Activated naive CD4-positive, alpha-beta T cell treated with anti-CD3 and anti-CD28 coated beads, Interleukin-2, amount 50 U/mL, for 16 hours (primary cell): ENCODE results near the gene EPB41L2.
"Not testable (repeated sequence)": the region's sequence is repeated elsewhere in the genome, so short reads cannot be mapped to it uniquely, and the experiment has no call there.

Experiments used
- DNase-seq: peaks from one replicate; pipeline ENCODE4 v3.0.0-alpha.2; 2020

The EPB41L2 gene

GRCh38 chr6:131001945-131002660 lies 60.9 kb downstream of the EPB41L2 start:
- DNase-seq: no peak

GRCh38 chr6:131001111-131001736 lies 61.8 kb downstream of the EPB41L2 start:
- DNase-seq: no peak

DNA sequence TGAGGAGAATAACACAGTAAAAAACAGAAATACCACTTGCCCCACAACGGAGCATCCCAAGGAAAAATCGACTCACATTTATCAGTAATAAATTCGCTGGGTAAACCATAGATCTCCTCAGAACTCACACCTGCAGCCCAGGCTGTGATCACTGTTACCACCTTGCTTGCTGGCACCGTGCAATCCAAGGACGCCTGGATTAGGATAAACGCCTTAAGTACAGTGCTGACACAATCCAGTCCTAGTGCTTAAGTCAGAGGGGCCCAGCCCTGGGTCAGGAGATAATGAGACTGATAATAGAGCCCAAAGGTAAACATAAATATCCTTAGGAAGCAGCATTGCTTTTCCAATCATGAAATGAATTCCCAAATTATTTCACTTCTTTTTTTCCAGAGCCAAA lies 62.5 kb downstream of the EPB41L2 start:
- DNase-seq: no peak

DNA sequence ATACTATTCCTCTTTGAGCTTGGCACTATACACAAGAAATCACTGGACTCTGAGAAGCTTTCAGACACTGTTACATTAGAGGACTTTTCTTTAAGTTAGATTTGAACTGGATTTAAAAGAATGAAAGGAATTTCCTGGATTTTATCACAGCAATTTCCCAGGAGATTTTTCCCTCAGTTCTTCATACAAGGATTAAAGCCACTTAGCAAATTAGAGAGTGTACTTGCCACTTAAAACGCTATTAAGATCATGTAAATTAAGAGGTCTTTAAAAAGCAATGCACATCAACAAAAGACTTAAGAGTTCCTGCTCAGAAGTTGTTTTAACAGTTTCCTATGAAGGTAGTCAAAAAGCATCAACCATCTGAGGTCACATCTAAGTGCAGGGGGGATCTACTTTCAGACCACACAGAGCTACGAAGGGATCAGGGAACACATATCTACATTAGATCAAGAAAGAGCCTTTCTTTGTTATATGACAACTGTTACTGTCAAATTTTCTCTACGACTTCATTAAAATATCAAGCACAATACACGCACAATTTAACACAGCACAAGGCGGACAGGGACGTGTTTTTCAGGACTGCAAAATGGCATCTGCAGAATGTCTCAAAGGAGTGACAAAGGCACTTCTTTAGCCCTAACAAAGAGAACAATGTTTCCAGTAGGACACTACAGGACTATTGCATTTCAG lies 65.8 kb downstream of the EPB41L2 start:
- DNase-seq: no peak

- DNase-seq: no peak
These were observed 66.4 kb downstream of the EPB41L2 start for GRCh38 chr6:130996635-130997034.

GRCh38 chr6:130995783-130996447 lies 67.1 kb downstream of the EPB41L2 start:
- no peak for DNase-seq

DNA sequence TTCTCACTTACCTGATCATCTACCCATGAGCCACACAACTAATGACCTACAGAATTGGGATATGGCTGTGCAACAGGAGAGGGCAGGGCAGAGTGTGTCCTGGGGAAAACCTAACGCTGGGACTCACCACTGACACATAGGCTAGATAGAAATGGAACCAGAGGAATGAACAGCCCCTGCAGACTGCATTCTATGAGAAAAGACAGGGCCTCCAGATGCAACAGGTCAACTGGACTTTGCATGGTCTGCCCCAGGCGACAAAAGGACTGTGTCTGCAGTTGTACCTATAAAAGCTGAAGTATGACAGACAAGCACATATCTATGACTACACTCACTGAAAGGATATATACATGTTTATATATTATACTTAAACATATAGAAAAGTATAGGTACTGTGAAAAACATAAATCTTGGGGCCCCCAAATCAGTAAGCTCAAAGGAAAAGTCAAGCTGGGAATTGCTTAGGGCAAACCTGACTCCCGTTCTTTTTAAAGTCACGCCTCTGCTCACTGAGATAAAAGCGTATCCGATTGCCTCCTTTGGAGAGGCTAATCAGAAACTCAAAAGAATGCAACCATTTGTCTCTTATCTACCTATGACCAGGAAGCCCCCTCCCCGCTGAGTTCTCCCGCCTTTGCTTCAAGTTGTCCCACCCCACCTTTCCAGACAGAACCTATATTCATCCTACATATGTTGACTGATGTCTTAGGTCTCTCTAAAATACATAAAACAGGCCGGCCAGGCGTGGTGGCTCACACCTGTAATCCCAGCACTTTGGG lies 68.5 kb downstream of the EPB41L2 start:
- DNase-seq: no peak

GRCh38 chr6:130993292-130993765 lies 69.7 kb downstream of the EPB41L2 start:
- DNase-seq: no peak

GRCh38 chr6:130991422-130992137 lies 71.5 kb downstream of the EPB41L2 start:
- no peak for DNase-seq

DNA sequence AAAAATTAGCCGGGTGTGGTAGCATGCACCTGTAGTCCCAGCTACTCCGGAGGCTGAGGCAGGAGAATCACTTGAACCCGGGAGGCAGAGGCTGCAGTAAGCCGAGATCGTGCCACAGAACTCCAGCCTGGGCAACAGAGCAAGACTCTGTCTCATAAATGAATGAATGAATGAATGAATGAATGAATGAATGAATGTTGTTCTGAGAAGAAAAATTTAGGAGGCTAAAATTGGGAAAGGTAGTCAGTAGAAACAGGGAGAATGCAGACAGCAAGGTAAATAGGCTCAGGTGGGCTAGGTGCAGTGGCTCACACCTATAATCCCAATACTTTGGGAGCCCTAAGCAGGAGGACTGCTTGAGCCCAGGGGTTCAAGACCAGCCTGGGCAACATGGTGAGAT lies 75.5 kb downstream of the EPB41L2 start:
- DNase-seq: not testable (repeated sequence)

DNA sequence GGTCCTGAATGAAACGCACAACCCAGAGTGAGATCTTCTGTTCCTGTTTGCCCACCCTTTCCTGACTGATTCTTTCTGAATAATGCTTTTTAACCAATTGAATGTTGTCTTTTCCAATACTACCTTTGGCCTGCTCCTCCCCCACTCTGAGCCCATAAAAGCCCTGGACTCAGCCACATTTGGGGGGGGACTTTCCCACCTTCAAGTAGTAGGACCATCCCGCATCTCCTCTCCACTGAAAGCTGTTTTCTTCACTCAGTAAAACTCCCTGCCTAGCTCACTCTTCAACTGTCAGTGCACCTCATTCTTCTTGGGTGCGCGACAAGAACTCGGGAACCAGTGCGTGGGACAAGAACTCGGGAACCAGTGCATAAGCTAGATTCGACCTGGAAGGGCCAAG lies 77.9 kb downstream of the EPB41L2 start:
- DNase-seq: no peak

- no peak for DNase-seq
These were observed 80.0 kb downstream of the EPB41L2 start for GRCh38 chr6:130982941-130983456.

DNA sequence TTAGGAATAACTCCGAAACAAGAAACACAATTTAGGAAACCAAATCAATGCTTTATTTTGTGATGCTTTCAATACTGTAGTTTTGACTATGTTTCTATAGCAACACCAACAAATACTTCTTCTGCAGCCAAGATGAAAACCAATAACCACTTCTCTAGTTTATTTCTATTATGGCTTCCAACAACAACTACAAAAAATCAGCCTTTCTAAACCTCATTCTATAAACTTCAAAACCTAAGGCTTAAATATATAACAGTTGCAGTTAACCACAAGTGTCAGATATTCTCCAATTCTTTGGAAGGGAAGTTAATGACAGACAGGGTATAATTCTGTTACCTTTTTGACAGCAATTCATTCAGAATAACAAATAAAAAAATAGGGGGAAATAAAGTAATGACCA lies 80.9 kb downstream of the EPB41L2 start:
- no peak for DNase-seq

- DNase-seq: no peak
These were observed 81.6 kb downstream of the EPB41L2 start for GRCh38 chr6:130981409-130981808.

GRCh38 chr6:130980310-130981032 lies 82.6 kb downstream of the EPB41L2 start:
- no peak for DNase-seq

DNA sequence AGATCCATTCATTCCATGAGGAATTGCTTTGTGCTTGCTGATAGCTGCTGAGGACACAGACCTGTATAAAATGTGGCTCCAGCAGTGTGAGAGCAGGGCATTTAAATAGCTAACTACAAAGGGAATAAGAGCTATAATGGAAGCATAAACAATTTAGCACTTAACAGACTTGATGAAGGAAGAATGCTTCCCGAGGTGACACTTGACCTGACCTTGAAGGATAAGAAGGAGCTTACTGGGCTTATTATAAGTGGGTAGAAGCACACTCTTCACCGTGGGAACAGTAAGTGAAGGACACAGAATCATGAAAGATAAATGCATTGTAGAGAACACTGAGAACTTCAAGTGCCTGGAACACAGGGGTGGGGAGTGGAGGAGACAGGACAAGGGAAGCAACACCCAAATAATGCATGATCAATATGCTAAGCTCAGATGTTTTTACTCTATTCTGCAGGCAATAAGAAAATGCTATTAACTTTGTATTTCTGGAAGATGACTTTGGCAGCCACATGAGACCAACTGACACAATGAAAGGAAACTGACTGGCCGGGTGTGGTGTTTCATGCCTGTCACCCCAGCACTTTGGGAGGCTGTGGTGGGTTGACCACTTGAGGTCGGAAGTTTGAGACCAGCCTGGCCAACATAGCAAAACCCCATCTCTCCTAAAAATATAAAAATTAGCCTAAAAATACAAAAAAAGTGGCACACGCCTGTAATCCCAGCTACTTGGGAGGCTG lies 84.2 kb downstream of the EPB41L2 start:
- DNase-seq: no peak

GRCh38 chr6:130978180-130978579 lies 84.9 kb downstream of the EPB41L2 start:
- DNase-seq: no peak

GRCh38 chr6:130975325-130975724 lies 87.7 kb downstream of the EPB41L2 start:
- DNase-seq: no peak

GRCh38 chr6:130973521-130974277 lies 89.3 kb downstream of the EPB41L2 start:
- DNase-seq: no peak
